Upper lobe of left lung (tissue), 4 donors: Measurements from ENCODE around the gene POT1.

ENCODE experiments used
- CTCF ChIP-seq, 6 experiments: fragments of 450-650 bp in 4 of 6; fragments of 200-600 bp in 2 of 6; sonication (generic) in 2 of 6; IDR thresholded peaks; one replicate each; pipeline ENCODE4 v1.5.1; 2016 to 2019; ENCODE audit warnings: antibody characterized with exemption in 6 of 6
- EP300 ChIP-seq, 4 donors: sonication (generic); formaldehyde crosslinking; IDR thresholded peaks; one replicate each; pipeline ENCODE4 v1.5.1; 2017; ENCODE audit warnings: antibody characterized with exemption in 4 of 4, control low read depth in 2 of 4
- POLR2A ChIP-seq, 4 donors: fragments of 450-650 bp; IDR thresholded peaks; one replicate each; pipeline ENCODE4 v1.5.1; 2016 to 2017; ENCODE audit warnings: antibody characterized with exemption in 4 of 4, mild to moderate bottlenecking in 2 of 4
- POLR2AphosphoS5 ChIP-seq, 2 donors: sonication (generic); formaldehyde crosslinking; IDR thresholded peaks; one replicate each; pipeline ENCODE4 v1.5.1; 2017; ENCODE audit warnings: antibody characterized with exemption in 2 of 2

- no peak for TF ChIP-seq EP300 (IDR thresholded peaks at IDR 0.05)
- no peak for TF ChIP-seq CTCF (IDR thresholded peaks at IDR 0.05)
- TF ChIP-seq POLR2AphosphoS5 (IDR thresholded peaks at IDR 0.05) = no peak
- no peak for TF ChIP-seq POLR2A (IDR thresholded peaks at IDR 0.05)
Observed at GRCh38 chr7:124896001-124896400, 33.6 kb downstream of the POT1 start.
